Activated CD8-positive, alpha-beta T cell treated with anti-CD3 and anti-CD28 coated beads, Interleukin-2, amount 10 ng/mL, durations not matched to agents 7 days and 5 days (primary cell): ENCODE data around the gene TTC12. TPM values are rescaled to one million over a fixed set of nuclear protein-coding genes. Genes with fewer than 3 reads are reported as not detected.

Experiments used
- ATAC-seq: fragments of 150-1000 bp; cut with Tn5 transposase; one replicate; pipeline ENCODE4 v1.10.0; 2021; ENCODE audit warnings: moderate library complexity
- CTCF ChIA-PET: fragments of 350-600 bp; sonication (Branson Sonifier 250); formaldehyde crosslinking; loops from one replicate; lab custom pipeline; 2021; ENCODE audit warnings: antibody characterized with exemption; lab: Charles Lee
- POLR2A ChIA-PET: fragments of 350-600 bp; sonication (Branson Sonifier 250); formaldehyde crosslinking; loops from one replicate; lab custom pipeline; 2021; ENCODE audit warnings: antibody characterized with exemption; lab: Charles Lee
- DNase-seq: peaks from one replicate; pipeline ENCODE4 v3.0.0-alpha.2; 2020
- H3K27ac Mint-ChIP-seq: one replicate; pipeline ENCODE4 v1.8.0; 2021; ENCODE audit warnings: mild to moderate bottlenecking, mixed read lengths
- H3K27me3 Mint-ChIP-seq: one replicate; pipeline ENCODE4 v1.8.0; 2021; ENCODE audit warnings: low read depth, mixed read lengths
- H3K36me3 Mint-ChIP-seq: one replicate; pipeline ENCODE4 v1.8.0; 2021; ENCODE audit warnings: low read depth, mixed read lengths
- H3K4me1 Mint-ChIP-seq: one replicate; pipeline ENCODE4 v1.8.0; 2021; ENCODE audit warnings: low read depth, mixed read lengths
- H3K4me3 Mint-ChIP-seq: one replicate; pipeline ENCODE4 v1.8.0; 2021; ENCODE audit warnings: mild to moderate bottlenecking, mixed read lengths
- H3K9me3 Mint-ChIP-seq: one replicate; pipeline ENCODE4 v1.8.0; 2022; ENCODE audit warnings: mixed read lengths; ENCODE audit not compliant: insufficient read depth
- total RNA-seq, 2 experiments: library from RNA; stranded (reverse); gene quantifications; one replicate each; pipeline ENCODE4 v1.2.3, GENCODE V29; 2021

Gene TTC12
- total RNA-seq, 2 experiments from 2014 or later, result 4.5 to 5.2 TPM

GRCh38 chr11:113398669-113399430, 84.5 kb downstream of the TTC12 start:
- no peaks in the 10 kb centered on the region for H3K27me3 Mint-ChIP-seq
- no peaks in the 10 kb centered on the region for H3K4me1 Mint-ChIP-seq
- no peak overlapping the region for H3K4me3 Mint-ChIP-seq
- POLR2A ChIA-PET, result no interaction called here
- no peaks in the 10 kb centered on the region for H3K9me3 Mint-ChIP-seq
- CTCF ChIA-PET, result no interaction called here
- no peak overlapping the region for H3K27ac Mint-ChIP-seq
- DNase-seq, result no peak
- no peaks in the 10 kb centered on the region for H3K36me3 Mint-ChIP-seq
- ATAC-seq, result no peak

- Mint-ChIP-seq H3K27ac (no peak overlapping the region), H3K27me3 (no peaks in the 10 kb centered on the region), H3K4me3 (no peak overlapping the region), H3K36me3 (no peaks in the 10 kb centered on the region), H3K4me1 (no peaks in the 10 kb centered on the region), H3K9me3 (no peaks in the 10 kb centered on the region)
- POLR2A ChIA-PET, result no interaction called here
- CTCF ChIA-PET, result no interaction called here
- DNase-seq (no peak), ATAC-seq (no peak)
Measured at GRCh38 chr11:113400631-113401230, 86.3 kb downstream of the TTC12 start.

- Mint-ChIP-seq H3K27me3 (no peaks in the 10 kb centered on the region), H3K4me1 (no peaks in the 10 kb centered on the region), H3K4me3 (no peak overlapping the region), H3K36me3 (no peaks in the 10 kb centered on the region), H3K9me3 (no peaks in the 10 kb centered on the region), H3K27ac (no peak overlapping the region)
- CTCF ChIA-PET, result no interaction called here
- DNase-seq, result no peak
- ATAC-seq, result no peak
- POLR2A ChIA-PET, result no interaction called here
Measured at GRCh38 chr11:113401718-113402117, 87.3 kb downstream of the TTC12 start.

- Mint-ChIP-seq H3K4me1 (no peaks in the 10 kb centered on the region), H3K9me3 (no peaks in the 10 kb centered on the region), H3K4me3 (no peak overlapping the region), H3K36me3 (no peaks in the 10 kb centered on the region), H3K27ac (no peak overlapping the region), H3K27me3 (no peaks in the 10 kb centered on the region)
- no peak for ATAC-seq
- CTCF ChIA-PET, result no interaction called here
- DNase-seq, result no peak
- POLR2A ChIA-PET, result no interaction called here
Measured at GRCh38 chr11:113404859-113405430, 90.6 kb downstream of the TTC12 start.

- Mint-ChIP-seq H3K4me1 (no peaks in the 10 kb centered on the region), H3K9me3 (no peaks in the 10 kb centered on the region), H3K4me3 (no peak overlapping the region), H3K27ac (no peak overlapping the region), H3K36me3 (no peaks in the 10 kb centered on the region), H3K27me3 (no peaks in the 10 kb centered on the region)
- POLR2A ChIA-PET, result no interaction called here
- ATAC-seq (no peak), DNase-seq (no peak)
- CTCF ChIA-PET, result no interaction called here
Measured at GRCh38 chr11:113405724-113406478, 91.5 kb downstream of the TTC12 start.

GRCh38 chr11:113407163-113407562, 92.8 kb downstream of the TTC12 start:
- CTCF ChIA-PET, result no interaction called here
- POLR2A ChIA-PET, result no interaction called here
- no peak for DNase-seq
- Mint-ChIP-seq H3K27ac (no peak overlapping the region), H3K9me3 (no peaks in the 10 kb centered on the region), H3K27me3 (no peaks in the 10 kb centered on the region), H3K36me3 (no peaks in the 10 kb centered on the region), H3K4me3 (no peak overlapping the region), H3K4me1 (no peaks in the 10 kb centered on the region)
- no peak for ATAC-seq

- Mint-ChIP-seq H3K36me3 (no peaks in the 10 kb centered on the region), H3K4me3 (no peak overlapping the region), H3K27me3 (no peaks in the 10 kb centered on the region), H3K4me1 (no peaks in the 10 kb centered on the region), H3K9me3 (no peaks in the 10 kb centered on the region), H3K27ac (no peak overlapping the region)
- POLR2A ChIA-PET, result no interaction called here
- ATAC-seq (no peak), DNase-seq (no peak)
- CTCF ChIA-PET, result no interaction called here
Measured at GRCh38 chr11:113408206-113408605, 93.8 kb downstream of the TTC12 start.

- DNase-seq, result no peak
- no peaks in the 10 kb centered on the region for H3K4me1 Mint-ChIP-seq
- ATAC-seq, result no peak
- H3K4me3 Mint-ChIP-seq, result no peak overlapping the region
- no peak overlapping the region for H3K27ac Mint-ChIP-seq
- CTCF ChIA-PET, result no interaction called here
- H3K27me3 Mint-ChIP-seq, result no peaks in the 10 kb centered on the region
- no peaks in the 10 kb centered on the region for H3K9me3 Mint-ChIP-seq
- POLR2A ChIA-PET, result no interaction called here
- H3K36me3 Mint-ChIP-seq, result no peaks in the 10 kb centered on the region
Measured at GRCh38 chr11:113408887-113409286, 94.5 kb downstream of the TTC12 start.

- H3K4me3 Mint-ChIP-seq, result no peak overlapping the region
- no peak for DNase-seq
- POLR2A ChIA-PET, result no interaction called here
- no peaks in the 10 kb centered on the region for H3K36me3 Mint-ChIP-seq
- no peaks in the 10 kb centered on the region for H3K4me1 Mint-ChIP-seq
- H3K9me3 Mint-ChIP-seq, result no peaks in the 10 kb centered on the region
- CTCF ChIA-PET, result no interaction called here
- no peak for ATAC-seq
- H3K27ac Mint-ChIP-seq, result no peak overlapping the region
- H3K27me3 Mint-ChIP-seq, result no peaks in the 10 kb centered on the region
Measured at GRCh38 chr11:113409526-113409925, 95.1 kb downstream of the TTC12 start.

GRCh38 chr11:113410414-113411135, 96.2 kb downstream of the TTC12 start:
- Mint-ChIP-seq H3K4me3 (no peak overlapping the region), H3K27me3 (no peaks in the 10 kb centered on the region), H3K4me1 (no peaks in the 10 kb centered on the region), H3K27ac (no peak overlapping the region), H3K9me3 (no peaks in the 10 kb centered on the region), H3K36me3 (no peaks in the 10 kb centered on the region)
- ATAC-seq, result no peak
- no peak for DNase-seq
- ChIA-PET POLR2A (interaction anchor here (0.6 kb wide), 1 partner anchor 373 kb away, joined by 3 read pairs; no protein-coding TSS in a partner anchor), CTCF (no interaction called here)

- DNase-seq (no peak), ATAC-seq (no peak)
- no peaks in the 10 kb centered on the region for H3K27me3 Mint-ChIP-seq
- H3K27ac Mint-ChIP-seq, result no peak overlapping the region
- H3K9me3 Mint-ChIP-seq, result no peaks in the 10 kb centered on the region
- H3K4me3 Mint-ChIP-seq, result no peak overlapping the region
- ChIA-PET POLR2A (no interaction called here), CTCF (no interaction called here)
- H3K4me1 Mint-ChIP-seq, result no peaks in the 10 kb centered on the region
- no peaks in the 10 kb centered on the region for H3K36me3 Mint-ChIP-seq
Measured at GRCh38 chr11:113411536-113411935, 97.2 kb downstream of the TTC12 start.
